Measurements from ENCODE around the gene RTKN2.

DNA sequence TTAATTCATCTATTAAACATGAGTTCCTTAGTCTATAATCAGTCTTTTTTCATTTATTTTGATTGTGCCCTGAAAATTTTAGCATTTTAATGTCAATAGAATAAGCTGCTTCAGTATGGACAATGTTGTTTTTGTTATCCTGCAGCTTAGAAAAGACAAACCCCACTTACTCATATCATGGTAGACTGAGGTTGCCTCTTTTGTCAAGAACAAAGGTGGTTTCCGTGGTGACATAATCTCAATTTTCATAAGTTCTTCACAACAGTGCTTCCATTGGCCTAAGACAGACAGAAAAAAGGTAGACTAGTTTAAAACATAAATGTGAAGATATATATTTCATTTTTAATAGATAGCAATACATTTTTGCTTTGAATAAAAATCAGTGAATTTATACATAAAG lies 69.1 kb downstream of the RTKN2 start:
- TF ChIP-seq, protein P1, sequence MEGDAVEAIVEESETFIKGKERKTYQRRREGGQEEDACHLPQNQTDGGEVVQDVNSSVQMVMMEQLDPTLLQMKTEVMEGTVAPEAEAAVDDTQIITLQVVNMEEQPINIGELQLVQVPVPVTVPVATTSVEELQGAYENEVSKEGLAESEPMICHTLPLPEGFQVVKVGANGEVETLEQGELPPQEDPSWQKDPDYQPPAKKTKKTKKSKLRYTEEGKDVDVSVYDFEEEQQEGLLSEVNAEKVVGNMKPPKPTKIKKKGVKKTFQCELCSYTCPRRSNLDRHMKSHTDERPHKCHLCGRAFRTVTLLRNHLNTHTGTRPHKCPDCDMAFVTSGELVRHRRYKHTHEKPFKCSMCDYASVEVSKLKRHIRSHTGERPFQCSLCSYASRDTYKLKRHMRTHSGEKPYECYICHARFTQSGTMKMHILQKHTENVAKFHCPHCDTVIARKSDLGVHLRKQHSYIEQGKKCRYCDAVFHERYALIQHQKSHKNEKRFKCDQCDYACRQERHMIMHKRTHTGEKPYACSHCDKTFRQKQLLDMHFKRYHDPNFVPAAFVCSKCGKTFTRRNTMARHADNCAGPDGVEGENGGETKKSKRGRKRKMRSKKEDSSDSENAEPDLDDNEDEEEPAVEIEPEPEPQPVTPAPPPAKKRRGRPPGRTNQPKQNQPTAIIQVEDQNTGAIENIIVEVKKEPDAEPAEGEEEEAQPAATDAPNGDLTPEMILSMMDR (conservative IDR thresholded peaks at IDR 0.05; ENCODE audit: low read depth, low read length): no peak
- TF ChIP-seq POLR2A (IDR thresholded peaks at IDR 0.05; ENCODE audit: low read depth, low read length): no peak
- TF ChIP-seq RFX5 (IDR thresholded peaks at IDR 0.05; ENCODE audit: low read depth, low read length): no peak
- no peak for TF ChIP-seq SMC3 (IDR thresholded peaks at IDR 0.05; ENCODE audit: low read depth, low read length)
- TF ChIP-seq, protein P2, sequence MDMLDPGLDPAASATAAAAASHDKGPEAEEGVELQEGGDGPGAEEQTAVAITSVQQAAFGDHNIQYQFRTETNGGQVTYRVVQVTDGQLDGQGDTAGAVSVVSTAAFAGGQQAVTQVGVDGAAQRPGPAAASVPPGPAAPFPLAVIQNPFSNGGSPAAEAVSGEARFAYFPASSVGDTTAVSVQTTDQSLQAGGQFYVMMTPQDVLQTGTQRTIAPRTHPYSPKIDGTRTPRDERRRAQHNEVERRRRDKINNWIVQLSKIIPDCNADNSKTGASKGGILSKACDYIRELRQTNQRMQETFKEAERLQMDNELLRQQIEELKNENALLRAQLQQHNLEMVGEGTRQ (IDR thresholded peaks at IDR 0.05; ENCODE audit: low read depth, low read length): no peak
- no peak for TF ChIP-seq NFE2L2 (IDR thresholded peaks at IDR 0.05; ENCODE audit: low read depth, low read length)
- TF ChIP-seq CEBPB (IDR thresholded peaks at IDR 0.05; ENCODE audit: low read depth, low read length): no peak
- TF ChIP-seq RAD21 (IDR thresholded peaks at IDR 0.05; ENCODE audit: low read length): no peak

Data from IMR-90 (cell line).